ENCODE measurements around the gene ZNF839. TPM values are rescaled to one million over a fixed set of nuclear protein-coding genes. Genes with fewer than 3 reads are reported as not detected.

The ZNF839 gene
- total RNA-seq, 1 experiment from 2014 or later, result 21.7 TPM

DNA sequence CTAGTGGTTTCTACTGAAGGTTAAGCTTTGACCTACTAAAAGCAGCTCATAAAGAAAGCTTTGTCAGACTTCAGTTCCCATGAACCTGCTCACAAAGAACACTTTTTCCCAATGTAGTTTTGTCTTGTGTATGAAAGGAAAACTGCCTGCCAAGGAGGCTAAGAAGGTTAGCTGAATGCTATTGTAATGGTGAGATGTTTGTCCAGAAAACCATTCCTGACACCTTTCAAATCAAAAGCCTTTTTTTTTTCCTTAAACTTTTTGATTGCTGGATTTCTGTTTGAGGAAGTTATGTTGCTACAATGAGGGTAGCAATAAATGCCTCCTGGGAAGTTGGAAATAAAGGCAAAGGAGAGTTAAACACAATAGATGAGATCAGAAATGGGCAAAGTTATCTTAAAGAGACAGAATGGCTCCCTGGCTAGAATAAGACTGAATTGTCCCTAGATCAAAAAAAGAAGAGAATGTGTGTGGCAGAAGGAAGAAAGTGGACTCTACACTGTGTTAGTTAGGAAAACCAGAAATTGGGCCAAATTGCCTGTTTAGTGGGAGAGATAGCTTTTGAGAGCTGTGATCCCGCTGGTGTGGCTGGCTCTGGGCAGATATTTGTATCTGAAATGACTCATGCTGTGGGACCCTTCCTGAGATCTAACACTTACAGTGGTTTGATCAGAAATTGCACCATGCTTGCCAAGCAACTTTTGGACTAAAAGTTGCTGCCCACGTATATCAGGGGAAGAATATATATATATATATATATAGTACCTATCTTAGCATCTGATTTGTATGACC, 70.7 kb downstream of the ZNF839 start:
- peak; percentile 28 for DNase-seq
- no peaks in the 10 kb centered on the region for H3K27me3 Mint-ChIP-seq (ENCODE audit: unreplicated experiment)
- H3K4me1 Mint-ChIP-seq (ENCODE audit: low read depth, unreplicated experiment), result peaks cover 18% of the 10 kb centered on the region
- peak overlapping the region; percentile 93 for H3K27ac Mint-ChIP-seq (ENCODE audit: unreplicated experiment)
- BruUV-seq (replicated peaks), result no TSS peak
- no peaks in the 10 kb centered on the region for H3K36me3 Mint-ChIP-seq (ENCODE audit: insufficient read depth, unreplicated experiment)
- peak overlapping the region; percentile 11 for H3K4me3 Mint-ChIP-seq (ENCODE audit: low read depth, unreplicated experiment)
- no peaks in the 10 kb centered on the region for H3K9me3 Mint-ChIP-seq (ENCODE audit: low read depth, unreplicated experiment)
- TF ChIP-seq, protein P1, sequence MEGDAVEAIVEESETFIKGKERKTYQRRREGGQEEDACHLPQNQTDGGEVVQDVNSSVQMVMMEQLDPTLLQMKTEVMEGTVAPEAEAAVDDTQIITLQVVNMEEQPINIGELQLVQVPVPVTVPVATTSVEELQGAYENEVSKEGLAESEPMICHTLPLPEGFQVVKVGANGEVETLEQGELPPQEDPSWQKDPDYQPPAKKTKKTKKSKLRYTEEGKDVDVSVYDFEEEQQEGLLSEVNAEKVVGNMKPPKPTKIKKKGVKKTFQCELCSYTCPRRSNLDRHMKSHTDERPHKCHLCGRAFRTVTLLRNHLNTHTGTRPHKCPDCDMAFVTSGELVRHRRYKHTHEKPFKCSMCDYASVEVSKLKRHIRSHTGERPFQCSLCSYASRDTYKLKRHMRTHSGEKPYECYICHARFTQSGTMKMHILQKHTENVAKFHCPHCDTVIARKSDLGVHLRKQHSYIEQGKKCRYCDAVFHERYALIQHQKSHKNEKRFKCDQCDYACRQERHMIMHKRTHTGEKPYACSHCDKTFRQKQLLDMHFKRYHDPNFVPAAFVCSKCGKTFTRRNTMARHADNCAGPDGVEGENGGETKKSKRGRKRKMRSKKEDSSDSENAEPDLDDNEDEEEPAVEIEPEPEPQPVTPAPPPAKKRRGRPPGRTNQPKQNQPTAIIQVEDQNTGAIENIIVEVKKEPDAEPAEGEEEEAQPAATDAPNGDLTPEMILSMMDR (IDR thresholded peaks at IDR 0.05; ENCODE audit: unreplicated experiment), result no peak
- intact Hi-C loops (cut with micrococcal nuclease; ENCODE audit: unreplicated experiment), result loop anchor here (5.0 kb wide), 1 partner anchor 498 kb away; no protein-coding TSS in a partner anchor
- CTCF ChIA-PET, result interaction anchor here (0.5 to 1.8 kb wide), 5 partner anchors 22 to 86 kb away, joined by 3 to 6 read pairs (median 4); partner anchors contain the start of genes CINP and TECPR2

Other genes starting within 250 kb of the ZNF839 start
- gene HSP90AA1, start 232.7 kb upstream of the ZNF839 start, total RNA-seq (2022), result 1,038 and 1,111 TPM in 2 replicates
- 33.0 and 37.6 TPM in 2 replicates for gene WDR20, start 179.8 kb upstream of the ZNF839 start, total RNA-seq (2022)
- 89.7 and 107 TPM in 2 replicates for gene MOK, start 14.6 kb upstream of the ZNF839 start, total RNA-seq (2022)
- gene CINP, start 43.1 kb downstream of the ZNF839 start, total RNA-seq (2022), result 38.3 and 39.7 TPM in 2 replicates
- 21.7 and 22.4 TPM in 2 replicates for gene TECPR2, start 43.2 kb downstream of the ZNF839 start, total RNA-seq (2022)
- 23.3 and 23.8 TPM in 2 replicates for gene ANKRD9, start 190.0 kb downstream of the ZNF839 start, total RNA-seq (2022)